ENCODE data around the gene SULT1A3.
"Not testable (repeated sequence)": the region's sequence is repeated elsewhere in the genome, so short reads cannot be mapped to it uniquely, and the experiment has no call there.

SULT1A3 gene

GRCh38 chr16:30199049-30199448 lies at the start of gene SULT1A3:
TSS of gene SULT1A3 (plus strand) at chr16:30199255. CDS start at chr16:30200729, 1,474 bp downstream.
- not testable (repeated sequence) for H3K27me3 ChIP-seq (ENCODE audit: control insufficient read depth, insufficient read depth, low read length); H3K27ac ChIP-seq (ENCODE audit: low read length); H3K36me3 ChIP-seq (ENCODE audit: control insufficient read depth, low read depth, low read length); H3K4me1 ChIP-seq (ENCODE audit: control insufficient read depth, low read depth, low read length); H3K4me3 ChIP-seq (ENCODE audit: low read length); H3K9me3 ChIP-seq (ENCODE audit: control insufficient read depth, low read depth, low read length); H3K9ac ChIP-seq (ENCODE audit: low read length)

- Histone ChIP-seq H3K9ac (ENCODE audit: low read length) (no peak overlapping the region), H3K4me1 (ENCODE audit: control insufficient read depth, low read depth, low read length) (no peaks in the 10 kb centered on the region), H3K36me3 (ENCODE audit: control insufficient read depth, low read depth, low read length) (no peaks in the 10 kb centered on the region), H3K27me3 (ENCODE audit: control insufficient read depth, insufficient read depth, low read length) (no peaks in the 10 kb centered on the region), H3K27ac (ENCODE audit: low read length) (no peak overlapping the region), H3K4me3 (ENCODE audit: low read length) (no peak overlapping the region), H3K9me3 (ENCODE audit: control insufficient read depth, low read depth, low read length) (no peaks in the 10 kb centered on the region)
Observed at GRCh38 chr16:30151091-30151490, 48.0 kb upstream of the SULT1A3 start.

DNA sequence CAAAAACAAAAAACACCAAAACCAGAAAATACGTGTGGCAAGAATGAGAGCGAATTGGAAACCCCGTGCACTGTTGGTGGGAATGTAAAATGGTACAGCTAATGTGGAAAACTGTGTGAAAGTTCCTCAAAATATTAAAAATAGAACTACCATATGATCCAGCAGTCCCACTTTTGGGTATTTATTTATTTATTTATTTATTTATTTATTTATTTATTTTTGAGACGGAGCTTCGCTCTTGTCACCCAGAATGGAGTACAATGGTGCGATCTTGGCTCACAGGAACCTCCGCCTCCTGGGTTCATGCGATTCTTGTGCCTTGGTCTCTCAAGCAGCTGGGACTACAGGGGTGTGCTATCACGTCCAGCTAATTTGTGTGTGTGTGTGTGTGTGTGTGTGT lies 46.5 kb upstream of the SULT1A3 start:
- Histone ChIP-seq H3K4me1 (ENCODE audit: control insufficient read depth, low read depth, low read length) (no peaks in the 10 kb centered on the region), H3K27ac (ENCODE audit: low read length) (no peak overlapping the region), H3K9me3 (ENCODE audit: control insufficient read depth, low read depth, low read length) (no peaks in the 10 kb centered on the region), H3K4me3 (ENCODE audit: low read length) (no peak overlapping the region), H3K27me3 (ENCODE audit: control insufficient read depth, insufficient read depth, low read length) (no peaks in the 10 kb centered on the region), H3K9ac (ENCODE audit: low read length) (no peak overlapping the region), H3K36me3 (ENCODE audit: control insufficient read depth, low read depth, low read length) (no peaks in the 10 kb centered on the region)

GRCh38 chr16:30155188-30155587 lies 43.9 kb upstream of the SULT1A3 start:
- Histone ChIP-seq H3K9me3 (ENCODE audit: control insufficient read depth, low read depth, low read length) (no peaks in the 10 kb centered on the region), H3K27me3 (ENCODE audit: control insufficient read depth, insufficient read depth, low read length) (no peaks in the 10 kb centered on the region), H3K36me3 (ENCODE audit: control insufficient read depth, low read depth, low read length) (no peaks in the 10 kb centered on the region), H3K27ac (ENCODE audit: low read length) (no peak overlapping the region), H3K9ac (ENCODE audit: low read length) (no peak overlapping the region), H3K4me1 (ENCODE audit: control insufficient read depth, low read depth, low read length) (no peaks in the 10 kb centered on the region), H3K4me3 (ENCODE audit: low read length) (no peak overlapping the region)

DNA sequence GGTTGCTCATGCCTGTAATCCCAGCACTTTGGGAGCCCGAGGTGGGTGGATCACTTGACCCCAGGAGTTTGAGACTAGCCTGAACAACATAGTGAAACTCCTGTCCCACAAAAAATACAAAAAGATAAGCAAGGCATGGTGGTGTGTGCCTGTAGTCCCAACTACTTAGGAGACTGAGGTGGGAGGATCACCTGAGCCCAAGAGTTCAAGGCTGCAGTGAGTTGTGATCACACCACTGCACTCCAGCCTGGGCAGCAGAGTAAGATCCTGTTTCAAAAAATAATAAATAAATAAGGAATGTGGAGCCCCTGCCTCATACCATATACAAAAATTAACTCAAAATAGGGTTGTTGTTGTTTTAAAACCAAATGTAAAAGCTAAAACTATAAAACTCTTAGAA lies 41.8 kb upstream of the SULT1A3 start:
- H3K4me3 ChIP-seq (ENCODE audit: low read length): no peak overlapping the region
- no peak overlapping the region for H3K9ac ChIP-seq (ENCODE audit: low read length)
- no peaks in the 10 kb centered on the region for H3K9me3 ChIP-seq (ENCODE audit: control insufficient read depth, low read depth, low read length)
- no peak overlapping the region for H3K27ac ChIP-seq (ENCODE audit: low read length)
- no peaks in the 10 kb centered on the region for H3K36me3 ChIP-seq (ENCODE audit: control insufficient read depth, low read depth, low read length)
- H3K4me1 ChIP-seq (ENCODE audit: control insufficient read depth, low read depth, low read length): no peaks in the 10 kb centered on the region
- H3K27me3 ChIP-seq (ENCODE audit: control insufficient read depth, insufficient read depth, low read length): no peaks in the 10 kb centered on the region

DNA sequence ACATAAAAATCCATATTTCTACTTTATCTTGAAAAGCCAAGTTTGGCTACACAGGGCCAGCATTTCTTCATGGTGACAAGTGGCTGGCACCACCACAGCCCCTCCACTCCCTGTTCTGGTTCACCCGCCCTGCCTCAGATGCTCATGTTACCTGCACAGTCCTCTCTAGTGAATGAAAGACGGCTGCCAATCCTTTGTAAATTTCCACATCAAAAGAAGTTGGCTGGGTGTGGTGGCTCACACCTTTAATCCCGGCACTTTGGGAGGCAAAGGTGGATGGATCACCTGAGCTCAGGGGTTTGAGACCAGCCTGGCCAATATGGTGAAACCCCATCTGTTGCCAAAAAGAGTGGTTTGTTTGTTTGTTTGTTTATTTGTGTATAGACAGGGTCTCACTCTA lies 35.5 kb upstream of the SULT1A3 start:
- Histone ChIP-seq H3K9ac (ENCODE audit: low read length) (no peak overlapping the region), H3K4me1 (ENCODE audit: control insufficient read depth, low read depth, low read length) (no peaks in the 10 kb centered on the region)

DNA sequence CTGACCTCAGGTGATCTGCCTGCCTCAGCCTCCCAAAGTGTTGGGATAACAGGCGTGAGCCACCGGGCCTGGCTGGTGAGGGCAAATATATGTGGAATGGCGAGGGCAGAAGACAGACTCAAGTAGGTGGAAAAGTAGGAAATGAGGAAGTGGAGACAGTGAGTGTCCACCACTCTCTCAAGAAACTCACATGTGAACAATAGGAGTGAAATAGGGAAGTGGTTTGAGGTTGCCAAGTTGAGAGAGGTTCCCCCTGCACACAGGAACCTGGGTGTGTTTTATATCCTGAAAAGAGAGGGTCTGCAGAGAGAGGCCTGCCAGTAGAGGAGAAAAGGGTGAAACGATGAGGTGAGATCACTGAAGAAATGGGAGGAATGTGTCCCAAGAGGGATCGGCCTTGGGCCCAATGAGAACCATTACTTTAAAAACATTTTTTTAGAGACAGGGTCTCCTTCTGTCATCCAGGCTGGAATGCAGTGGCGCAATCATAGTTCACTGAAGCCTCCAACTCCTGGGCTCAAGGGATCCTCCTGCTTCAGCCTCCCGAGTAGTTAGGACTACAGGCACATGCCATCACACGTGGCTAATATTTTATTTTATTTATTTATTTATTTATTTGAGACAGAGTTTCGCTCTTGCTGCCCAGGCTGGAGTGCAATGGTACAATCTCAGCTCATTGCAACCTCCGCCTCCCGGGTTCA lies 32.7 kb upstream of the SULT1A3 start:
- H3K27ac ChIP-seq (ENCODE audit: low read length): no peak overlapping the region
- no peaks in the 10 kb centered on the region for H3K9me3 ChIP-seq (ENCODE audit: control insufficient read depth, low read depth, low read length)
- no peaks in the 10 kb centered on the region for H3K36me3 ChIP-seq (ENCODE audit: control insufficient read depth, low read depth, low read length)
- no peak overlapping the region for H3K4me3 ChIP-seq (ENCODE audit: low read length)
- no peaks in the 10 kb centered on the region for H3K4me1 ChIP-seq (ENCODE audit: control insufficient read depth, low read depth, low read length)
- H3K27me3 ChIP-seq (ENCODE audit: control insufficient read depth, insufficient read depth, low read length): no peaks in the 10 kb centered on the region
- H3K9ac ChIP-seq (ENCODE audit: low read length): no peak overlapping the region

More for the DNA sequence above, 35.5 kb upstream of the SULT1A3 start:
- H3K4me3 ChIP-seq (ENCODE audit: low read length): no peak overlapping the region
- no peak overlapping the region for H3K27ac ChIP-seq (ENCODE audit: low read length)
- H3K36me3 ChIP-seq (ENCODE audit: control insufficient read depth, low read depth, low read length): no peaks in the 10 kb centered on the region
- H3K9me3 ChIP-seq (ENCODE audit: control insufficient read depth, low read depth, low read length): no peaks in the 10 kb centered on the region
- no peaks in the 10 kb centered on the region for H3K27me3 ChIP-seq (ENCODE audit: control insufficient read depth, insufficient read depth, low read length)

GRCh38 chr16:30168746-30169145 lies 30.3 kb upstream of the SULT1A3 start:
- not testable (repeated sequence) for H3K36me3 ChIP-seq (ENCODE audit: control insufficient read depth, low read depth, low read length); H3K27ac ChIP-seq (ENCODE audit: low read length)

DNA sequence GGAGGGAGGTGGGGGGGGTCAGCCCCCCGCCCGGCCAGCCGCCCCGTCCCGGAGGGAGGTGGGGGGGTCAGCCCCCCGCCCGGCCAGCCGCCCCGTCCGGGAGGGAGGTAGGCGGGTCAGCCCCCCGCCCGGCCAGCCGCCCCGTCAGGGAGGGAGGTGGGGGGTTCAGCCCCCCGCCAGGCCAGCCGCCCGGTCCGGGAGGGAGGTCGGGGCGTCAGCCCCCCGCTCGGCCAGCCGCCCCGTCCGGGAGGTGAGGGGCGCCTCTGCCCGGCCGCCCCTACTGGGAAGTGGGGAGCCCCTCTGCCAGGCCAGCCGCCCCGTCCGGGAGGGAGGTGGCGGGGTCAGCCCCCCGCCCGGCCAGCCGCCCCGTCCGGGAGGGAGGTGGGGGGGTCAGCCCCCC lies 29.6 kb upstream of the SULT1A3 start:
- not testable (repeated sequence) for H3K4me3 ChIP-seq (ENCODE audit: low read length); H3K4me1 ChIP-seq (ENCODE audit: control insufficient read depth, low read depth, low read length); H3K36me3 ChIP-seq (ENCODE audit: control insufficient read depth, low read depth, low read length); H3K9ac ChIP-seq (ENCODE audit: low read length); H3K27ac ChIP-seq (ENCODE audit: low read length); H3K9me3 ChIP-seq (ENCODE audit: control insufficient read depth, low read depth, low read length); H3K27me3 ChIP-seq (ENCODE audit: control insufficient read depth, insufficient read depth, low read length)

More at GRCh38 chr16:30168746-30169145, 30.3 kb upstream of the SULT1A3 start:
- H3K9me3 ChIP-seq (ENCODE audit: control insufficient read depth, low read depth, low read length); H3K4me3 ChIP-seq (ENCODE audit: low read length); H3K4me1 ChIP-seq (ENCODE audit: control insufficient read depth, low read depth, low read length); H3K27me3 ChIP-seq (ENCODE audit: control insufficient read depth, insufficient read depth, low read length); H3K9ac ChIP-seq (ENCODE audit: low read length): not testable (repeated sequence)

GRCh38 chr16:30170145-30170544 lies 28.9 kb upstream of the SULT1A3 start:
- H3K9me3 ChIP-seq (ENCODE audit: control insufficient read depth, low read depth, low read length); H3K27ac ChIP-seq (ENCODE audit: low read length); H3K27me3 ChIP-seq (ENCODE audit: control insufficient read depth, insufficient read depth, low read length); H3K4me3 ChIP-seq (ENCODE audit: low read length); H3K4me1 ChIP-seq (ENCODE audit: control insufficient read depth, low read depth, low read length); H3K9ac ChIP-seq (ENCODE audit: low read length); H3K36me3 ChIP-seq (ENCODE audit: control insufficient read depth, low read depth, low read length): not testable (repeated sequence)

DNA sequence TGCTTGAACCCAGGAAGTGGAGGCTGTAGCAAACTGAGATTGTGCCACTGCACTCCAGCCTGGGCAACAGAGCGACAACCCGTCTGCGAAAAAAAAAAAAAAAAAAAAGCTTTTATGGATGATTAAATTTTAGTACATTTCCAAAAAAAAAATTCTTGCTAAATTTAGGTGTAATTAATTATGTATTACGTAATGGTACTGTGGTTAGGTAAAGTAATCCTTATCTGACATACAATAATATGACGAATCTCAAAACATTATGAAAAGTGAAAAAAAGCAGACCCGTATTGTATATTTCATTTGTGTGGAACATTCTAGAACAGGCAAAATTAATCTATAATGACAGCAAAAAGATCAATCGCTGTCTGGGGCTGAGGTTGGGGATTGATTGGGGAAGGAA lies 26.0 kb upstream of the SULT1A3 start:
- Histone ChIP-seq H3K27me3 (ENCODE audit: control insufficient read depth, insufficient read depth, low read length) (no peaks in the 10 kb centered on the region), H3K9ac (ENCODE audit: low read length) (no peak overlapping the region), H3K4me3 (ENCODE audit: low read length) (no peak overlapping the region), H3K9me3 (ENCODE audit: control insufficient read depth, low read depth, low read length) (no peaks in the 10 kb centered on the region), H3K4me1 (ENCODE audit: control insufficient read depth, low read depth, low read length) (no peaks in the 10 kb centered on the region), H3K36me3 (ENCODE audit: control insufficient read depth, low read depth, low read length) (no peaks in the 10 kb centered on the region), H3K27ac (ENCODE audit: low read length) (no peak overlapping the region)

DNA sequence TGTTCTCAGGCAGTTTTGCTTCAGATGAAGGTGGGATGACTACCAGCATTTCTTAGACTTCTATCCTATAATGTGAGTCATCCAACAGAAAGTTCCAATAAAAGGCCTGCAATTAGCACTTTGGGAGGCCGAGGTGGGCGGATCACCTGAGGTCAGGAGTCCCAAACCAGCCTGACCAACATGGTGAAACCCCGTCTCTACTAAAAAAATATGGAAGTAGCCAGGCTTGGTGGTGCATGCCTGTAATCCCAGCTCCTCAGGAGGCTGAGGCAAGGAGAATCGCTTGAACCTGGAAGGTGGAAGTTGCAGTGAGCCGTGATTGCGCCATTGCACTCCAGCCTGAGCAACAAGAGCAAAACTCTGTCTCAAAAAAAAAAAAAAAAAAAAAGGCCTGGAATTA lies 22.2 kb upstream of the SULT1A3 start:
- not testable (repeated sequence) for H3K4me3 ChIP-seq (ENCODE audit: low read length); H3K4me1 ChIP-seq (ENCODE audit: control insufficient read depth, low read depth, low read length); H3K9ac ChIP-seq (ENCODE audit: low read length); H3K36me3 ChIP-seq (ENCODE audit: control insufficient read depth, low read depth, low read length); H3K27me3 ChIP-seq (ENCODE audit: control insufficient read depth, insufficient read depth, low read length); H3K9me3 ChIP-seq (ENCODE audit: control insufficient read depth, low read depth, low read length); H3K27ac ChIP-seq (ENCODE audit: low read length)
